Right lung (tissue), 5 donors: ENCODE results near the gene SELENOO. TPM values are rescaled to one million over a fixed set of nuclear protein-coding genes. Genes with fewer than 3 reads are reported as not detected.

ENCODE experiments used
- DNase-seq, 2 donors: peaks; one replicate each; pipeline ENCODE4 v3.0.0-alpha.2; 2013
- polyA plus RNA-seq, 5 donors: library from polyadenylated mRNA; unstranded; fragments of 120-200 nt; gene quantifications; one replicate each; pipeline versions ENCODE4 v1.2.1 to v1.2.3, GENCODE V29; 2013; ENCODE audit warnings: inconsistent platforms in 1 of 5, low replicate concordance in 1 of 5; ENCODE audit not compliant: insufficient read length in 5 of 5, insufficient read depth in 1 of 5

SELENOO gene
- polyA plus RNA-seq, 5 donors = 14.0 to 31.3 (median 22.2) TPM

DNA sequence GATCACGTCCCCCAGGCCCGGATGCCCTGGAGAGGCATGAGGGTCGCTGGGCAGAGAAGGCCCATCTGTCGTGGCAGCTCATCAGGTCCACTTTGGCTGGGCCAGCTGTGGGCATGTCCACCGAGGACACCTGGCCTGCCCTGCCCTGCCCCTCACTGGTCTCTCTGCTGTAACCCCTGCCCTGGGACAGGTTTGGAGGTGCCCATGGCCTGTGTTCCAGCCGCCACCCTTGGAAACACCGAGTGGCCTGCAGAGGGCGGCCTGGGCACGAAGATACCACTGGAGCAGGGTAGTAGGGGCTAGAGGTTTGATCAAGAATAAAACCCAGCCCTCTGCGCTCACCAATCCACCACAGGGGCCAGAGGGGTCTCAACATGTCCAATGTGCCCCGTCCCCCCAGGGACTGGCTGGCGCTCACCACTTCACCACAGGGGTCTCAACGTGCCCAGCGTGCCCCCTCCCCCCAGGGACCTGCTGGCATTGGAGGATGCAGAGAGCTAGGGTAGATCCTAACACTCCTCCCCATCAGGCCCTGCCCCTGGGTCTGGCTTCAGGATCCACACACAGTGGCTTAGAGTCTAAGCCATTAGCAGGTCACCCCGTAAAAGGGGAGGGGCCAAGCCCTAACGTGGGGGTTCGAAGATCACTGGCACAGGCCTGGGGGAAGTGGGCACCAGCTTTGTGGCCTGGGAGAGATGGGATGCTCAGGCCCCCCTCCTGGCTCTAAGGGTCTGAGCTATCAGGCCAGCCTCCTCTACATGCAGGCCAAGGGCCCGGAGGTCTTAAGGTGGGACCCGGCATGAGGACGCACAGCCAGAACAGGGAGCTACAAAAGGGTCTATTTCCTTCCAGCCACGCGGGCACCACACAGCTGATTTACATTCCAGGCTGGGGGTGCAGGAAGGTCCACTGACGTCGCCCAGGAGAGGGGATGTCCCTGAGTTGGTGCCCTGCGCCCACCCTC, 51.6 kb downstream of the SELENOO start:
- DNase-seq = no peak

DNA sequence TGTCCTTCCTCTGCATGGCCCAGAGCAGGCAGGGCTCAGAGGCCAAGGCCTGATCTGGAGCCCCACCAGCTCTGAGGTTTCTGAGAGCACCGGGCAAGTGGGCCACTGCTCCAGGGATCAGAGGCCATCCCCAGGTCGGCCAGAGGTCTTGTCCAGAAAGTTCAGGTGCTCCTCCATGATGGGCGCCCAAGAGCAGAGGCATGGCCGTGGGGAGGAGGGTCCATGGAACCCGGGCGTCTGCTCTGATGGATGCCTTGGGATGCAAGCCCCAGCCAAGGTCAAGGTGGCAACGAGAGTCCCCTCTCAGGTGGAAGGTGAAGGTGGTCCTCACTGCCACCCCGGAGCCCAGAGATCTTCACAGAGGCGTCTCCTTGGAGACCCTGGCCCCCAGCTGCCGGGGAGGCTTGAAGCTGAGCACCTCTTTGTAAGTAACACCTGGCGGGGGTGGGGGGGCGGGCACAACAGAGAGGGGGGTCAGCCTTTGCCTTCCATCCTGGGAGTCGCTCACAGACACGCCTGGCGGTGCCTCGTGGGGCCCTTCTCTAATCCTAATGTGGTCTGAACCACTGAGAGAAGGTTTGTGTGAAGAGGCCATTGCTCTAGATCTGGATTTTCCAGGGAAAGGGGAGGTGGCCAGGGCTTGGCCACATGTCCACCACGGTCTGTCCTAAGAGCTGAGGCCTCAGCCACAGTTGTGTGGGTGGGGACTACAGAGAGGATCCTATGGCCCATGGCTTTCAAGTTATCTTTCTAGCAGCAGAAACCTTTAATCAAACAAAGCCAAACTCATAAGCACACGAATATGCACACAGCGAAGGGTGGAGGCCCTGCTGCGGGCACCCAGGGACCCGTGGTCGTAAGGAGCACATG, 52.5 kb downstream of the SELENOO start:
- DNase-seq = no peak

GRCh38 chr22:50253941-50254340, 53.1 kb downstream of the SELENOO start:
- no peak for DNase-seq

GRCh38 chr22:50255099-50255498, 54.3 kb downstream of the SELENOO start:
- no peak for DNase-seq

DNA sequence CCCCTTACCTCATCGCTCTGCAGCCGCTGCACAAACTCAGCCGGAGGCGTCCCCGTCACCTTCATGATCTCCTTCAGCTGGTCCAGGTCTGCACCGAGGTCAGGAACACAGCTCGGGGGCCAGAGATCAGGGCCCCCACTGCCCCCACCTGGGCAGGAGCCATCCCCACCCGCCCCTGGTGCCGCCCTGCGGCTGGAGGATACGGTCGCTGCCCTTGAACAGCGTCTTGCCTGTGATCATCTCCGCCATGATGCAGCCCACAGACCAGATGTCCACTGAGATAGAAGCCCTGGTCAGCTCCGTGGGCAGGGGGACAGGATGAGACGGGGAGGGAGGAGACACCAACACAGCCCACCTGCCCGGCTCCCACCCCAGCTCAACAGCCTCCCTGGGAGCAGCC, 54.8 kb downstream of the SELENOO start:
- no peak for DNase-seq

DNA sequence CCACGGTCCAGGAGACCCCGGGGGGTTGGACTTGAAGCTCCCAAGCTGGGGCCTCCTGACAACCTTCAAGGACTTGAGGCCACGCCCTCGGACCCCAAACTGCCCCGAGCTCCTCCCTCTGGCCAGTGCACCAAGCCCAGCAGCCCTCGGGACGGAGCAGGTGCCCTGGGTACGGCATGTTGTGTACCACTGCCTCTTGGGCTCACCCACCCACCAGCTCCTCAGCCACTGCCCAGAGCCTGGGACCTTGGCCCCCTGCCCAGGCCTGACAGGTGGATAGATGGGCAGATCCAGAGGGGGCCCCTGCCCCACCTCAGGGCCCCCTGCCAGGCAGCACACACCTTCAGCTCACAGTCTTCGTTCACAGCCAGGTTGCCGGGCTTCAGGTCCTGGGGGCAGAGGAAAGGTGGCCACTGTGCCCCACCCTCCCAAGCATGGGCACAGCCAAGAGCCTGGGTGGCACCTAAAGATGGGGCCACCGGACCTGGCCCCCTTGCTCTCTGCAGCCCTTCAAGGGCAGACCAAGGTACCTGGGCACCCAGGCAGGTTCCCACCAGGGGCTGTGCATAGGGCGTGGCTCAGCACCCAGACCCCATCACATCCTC, 55.5 kb downstream of the SELENOO start:
- no peak for DNase-seq

DNA sequence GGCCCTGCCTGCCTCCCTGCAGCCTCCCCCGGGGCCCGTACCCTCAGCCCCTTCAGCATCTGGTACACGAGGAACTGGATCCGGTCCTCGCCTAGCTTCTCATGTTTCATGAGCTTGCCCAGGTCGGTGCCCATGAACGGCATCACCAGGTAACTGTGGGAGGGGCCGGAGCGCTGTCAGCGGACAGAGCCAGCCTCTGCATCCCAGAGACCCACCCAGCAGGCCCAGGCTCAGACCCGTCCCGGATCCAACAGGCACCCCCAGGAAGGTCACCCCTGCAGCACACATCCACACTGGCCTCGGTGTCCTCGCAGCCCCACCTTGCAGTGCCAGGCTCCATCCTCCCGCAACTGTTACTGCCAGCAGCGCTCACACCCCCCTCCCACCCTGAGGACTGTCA, 56.2 kb downstream of the SELENOO start:
- no peak for DNase-seq

DNA sequence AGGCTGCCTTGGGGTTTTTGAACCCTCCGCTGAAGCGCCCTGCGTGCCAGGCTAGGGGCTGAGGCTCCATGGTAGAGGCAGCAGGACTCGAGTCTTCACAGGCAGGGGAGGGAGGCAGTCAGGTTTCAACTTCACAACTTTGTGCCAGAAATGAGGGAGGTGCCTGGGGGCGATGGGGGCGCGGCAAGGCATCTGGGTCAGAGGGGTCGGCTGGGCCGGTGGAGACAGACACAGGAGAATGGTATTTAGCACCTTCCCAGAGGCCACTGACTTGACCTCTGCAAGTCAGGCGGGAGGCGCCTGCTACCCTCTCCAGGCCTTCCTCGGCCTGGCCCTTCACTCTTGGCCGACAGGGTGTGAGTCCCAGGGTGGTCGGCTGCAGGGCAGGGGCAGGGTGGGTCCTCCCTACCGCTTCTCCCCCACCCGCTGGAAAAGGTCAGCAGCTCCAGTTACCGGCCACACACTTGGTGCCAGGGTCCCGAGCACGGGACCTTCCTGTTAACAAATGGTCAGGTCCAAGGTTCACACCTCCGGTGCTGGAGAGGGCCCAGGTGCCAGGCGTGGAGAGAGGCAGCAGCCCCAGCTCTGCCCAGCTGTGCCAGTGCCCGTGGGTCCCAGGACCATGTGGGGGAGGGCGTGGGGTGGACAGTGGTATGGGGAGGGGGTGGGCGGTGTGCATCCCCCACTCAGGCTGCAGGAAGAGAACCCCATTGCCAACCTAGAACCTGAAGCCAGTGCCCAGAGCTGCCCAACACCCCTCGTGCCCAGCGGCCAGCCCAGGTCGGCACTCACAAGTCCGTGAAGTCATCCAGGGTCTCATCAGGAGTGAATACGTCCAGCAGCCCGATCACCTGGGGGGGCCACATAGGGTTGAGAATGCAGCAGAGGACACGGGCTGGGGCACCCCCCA, 56.9 kb downstream of the SELENOO start:
- DNase-seq = no peak

DNA sequence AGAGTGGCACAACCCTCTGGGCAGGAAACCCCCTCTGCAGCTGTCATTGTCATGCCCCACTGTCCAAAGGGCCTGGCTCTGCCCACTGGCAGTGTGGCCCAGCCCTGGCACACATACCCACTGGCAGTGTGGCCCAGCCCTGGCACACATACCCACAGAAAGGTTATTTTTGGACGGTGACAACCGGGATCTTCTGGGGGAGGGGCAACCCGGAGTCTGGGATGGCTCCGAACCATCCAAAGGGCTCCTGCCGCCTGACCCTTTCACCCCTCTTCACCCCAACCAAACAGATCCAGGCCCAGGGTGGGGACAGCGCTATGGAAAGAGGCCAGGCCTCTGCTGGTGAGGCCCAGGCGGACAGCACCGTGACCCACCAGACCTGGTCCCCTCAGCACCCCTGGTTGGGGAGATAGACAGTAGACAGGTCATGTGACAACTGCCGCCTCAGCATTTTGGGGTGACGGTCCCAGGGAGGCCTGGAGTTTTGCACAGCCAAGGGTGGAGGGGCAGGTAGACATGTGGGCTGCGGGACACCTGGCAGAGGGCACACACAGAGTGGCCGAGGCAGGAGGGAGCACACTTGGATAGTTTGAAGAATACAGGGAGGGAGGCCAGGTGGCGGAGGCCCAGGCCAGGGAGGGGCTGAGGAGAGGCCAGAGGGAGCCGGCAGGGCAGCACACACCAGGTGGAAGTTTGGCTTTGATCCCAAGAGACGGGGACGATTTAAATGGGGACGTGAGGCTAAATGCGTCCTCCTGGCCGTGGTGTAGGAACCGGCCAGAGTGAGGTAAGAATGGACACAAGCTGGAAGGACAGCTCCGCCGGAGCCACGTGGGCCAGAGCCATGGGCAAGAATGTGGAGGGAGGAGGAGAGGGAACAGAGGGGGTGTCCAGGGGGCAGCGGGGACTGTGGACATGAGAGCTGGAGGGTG, 57.8 kb downstream of the SELENOO start:
- no peak for DNase-seq

- no peak for DNase-seq
Observed at GRCh38 chr22:50259302-50259701, 58.5 kb downstream of the SELENOO start.

DNA sequence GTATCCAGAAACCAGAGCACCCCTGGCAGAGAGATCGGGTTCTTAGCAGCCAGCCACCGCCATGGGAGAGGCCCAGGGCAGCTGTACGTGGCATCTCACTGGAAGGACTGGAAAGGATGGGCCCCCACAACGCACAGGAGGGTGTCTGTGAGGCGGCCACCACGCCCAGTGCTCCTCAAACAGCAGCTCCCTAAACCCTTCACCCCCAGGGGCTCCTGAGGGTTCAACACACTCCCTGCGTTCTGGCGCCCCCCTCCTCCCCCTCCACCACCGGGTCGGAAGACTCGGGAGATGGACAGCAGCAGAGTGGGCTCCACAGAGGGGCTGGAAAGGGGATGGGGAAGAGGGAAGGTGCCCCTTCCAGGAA, 59.6 kb downstream of the SELENOO start:
- no peak for DNase-seq

DNA sequence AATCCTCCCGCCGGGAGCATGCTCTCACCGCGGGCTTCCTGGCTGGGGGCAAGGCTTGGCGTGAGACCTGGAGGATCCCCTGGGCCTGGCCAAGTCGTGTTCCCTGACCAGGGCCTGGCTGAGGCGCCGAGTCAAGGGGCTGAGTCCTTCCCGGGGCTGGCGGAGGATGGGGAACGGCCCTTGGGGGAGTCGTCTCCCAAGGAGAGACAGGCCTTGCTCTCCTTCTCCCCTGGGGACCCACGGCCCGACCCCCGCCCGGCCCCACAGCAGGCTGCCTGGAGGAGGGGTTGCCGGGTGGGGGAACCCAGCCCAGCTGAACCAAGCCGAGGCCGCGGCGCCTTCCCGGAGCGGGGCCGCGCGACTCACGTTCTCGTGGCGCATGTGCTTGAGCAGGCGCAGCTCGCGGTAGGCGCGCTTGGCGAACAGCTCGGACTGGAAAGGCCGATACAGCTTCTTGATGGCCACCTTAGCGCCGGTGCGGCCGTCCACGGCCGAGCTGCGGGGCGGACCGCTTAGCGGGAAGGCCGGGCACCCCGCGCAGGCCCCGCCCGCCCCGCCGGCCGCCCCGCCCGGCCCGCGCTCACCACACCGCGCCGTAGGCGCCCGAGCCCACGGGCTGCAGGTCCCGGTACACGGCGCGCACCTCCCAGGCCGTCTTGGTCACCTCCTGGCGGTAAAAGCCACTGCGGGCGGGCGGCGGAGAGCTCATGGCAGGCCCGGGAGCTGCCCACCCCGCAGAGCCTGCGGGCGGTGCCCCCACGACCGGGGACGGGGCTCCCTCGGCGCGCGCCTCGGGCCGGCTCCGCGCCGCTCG, 60.2 kb downstream of the SELENOO start:
- DNase-seq = no peak

GRCh38 chr22:50261615-50262459, 61.0 kb downstream of the SELENOO start, which contains the start of gene MAPK12:
TSS of gene MAPK12 (minus strand) at chr22:50261683. CDS start at chr22:50261509, 174 bp downstream.
- no peak for DNase-seq

DNA sequence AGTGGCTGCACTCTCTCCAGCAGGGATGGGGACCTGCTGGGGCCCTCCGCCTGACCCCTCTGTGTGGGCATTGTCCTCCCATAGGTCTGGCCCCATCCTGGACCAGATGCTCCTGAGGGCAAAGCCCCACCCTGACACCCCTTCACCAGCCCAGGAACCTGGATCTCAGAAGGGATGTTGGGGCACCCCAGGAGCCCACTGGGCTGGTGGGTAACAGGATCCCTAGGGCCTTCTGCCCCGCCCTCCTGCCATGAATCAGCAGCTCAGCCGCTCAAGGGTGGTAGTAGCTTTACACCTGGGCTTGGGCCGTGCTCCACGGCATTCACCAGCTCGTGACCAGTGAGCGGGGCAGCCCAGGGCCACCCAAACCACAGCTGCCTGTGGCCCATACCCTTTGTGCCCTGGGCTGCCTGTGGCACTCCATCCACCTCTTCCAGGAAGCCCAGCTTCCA, 61.7 kb downstream of the SELENOO start:
- no peak for DNase-seq

DNA sequence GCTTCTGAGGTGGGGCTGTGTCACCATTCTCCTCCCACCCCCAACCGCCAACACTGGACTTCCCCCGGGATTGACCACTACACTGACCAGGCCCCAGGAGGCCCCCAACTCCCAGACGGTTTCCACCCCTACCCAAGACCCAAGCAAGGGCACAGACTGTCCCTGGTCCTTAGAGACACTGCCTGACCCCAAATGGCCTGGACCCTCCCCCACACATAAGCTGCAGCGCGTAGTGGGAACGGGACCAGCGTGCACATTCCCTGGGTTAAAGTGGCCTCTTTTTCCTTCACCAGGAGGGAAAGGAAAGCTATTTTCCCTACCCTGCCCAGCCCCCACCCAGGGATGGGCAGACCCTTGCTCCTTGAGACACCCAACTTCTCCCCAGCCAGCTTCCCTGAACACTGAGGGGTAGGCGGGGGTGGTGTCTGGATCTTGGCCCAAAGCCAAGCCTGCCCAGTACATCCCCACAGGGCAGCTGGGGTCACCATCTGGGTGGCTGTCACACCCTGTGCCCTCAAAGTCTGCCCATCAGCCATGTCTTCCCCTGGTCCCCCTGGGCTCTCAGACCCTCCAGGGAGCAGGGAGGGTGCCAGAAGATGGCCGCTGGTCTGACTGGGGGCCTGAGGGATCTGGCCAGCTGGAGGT, 62.3 kb downstream of the SELENOO start:
- no peak for DNase-seq

DNA sequence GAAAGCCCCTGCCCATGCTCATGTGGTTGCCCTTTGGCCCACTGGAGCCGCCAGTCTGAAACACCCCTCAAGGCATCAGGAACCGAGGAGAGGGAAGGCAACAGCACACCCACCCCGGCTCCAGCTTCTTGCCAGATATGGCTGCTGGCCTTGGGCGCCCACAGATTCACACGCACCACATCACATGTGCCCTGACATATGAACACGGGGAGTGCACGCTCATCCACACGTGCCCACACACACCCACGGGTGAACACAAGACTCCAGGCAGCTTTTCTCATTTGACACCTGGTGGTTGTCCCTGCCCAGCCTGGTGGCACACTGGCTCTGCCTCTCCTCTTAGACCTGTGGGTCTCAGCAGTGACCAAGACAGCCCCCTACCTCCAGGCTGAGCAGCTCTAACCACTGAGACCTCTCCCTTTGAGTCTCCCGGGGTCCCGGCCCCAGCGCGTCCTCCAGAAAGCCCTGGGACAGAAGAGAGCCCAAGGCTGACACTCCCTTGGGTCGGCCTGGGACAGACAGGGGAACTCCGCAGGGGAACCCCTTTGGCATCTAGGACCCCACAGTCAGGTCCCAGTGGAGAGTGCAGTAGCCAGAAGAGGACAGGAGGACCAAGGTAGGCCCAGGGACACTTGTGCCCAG, 63.4 kb downstream of the SELENOO start:
- DNase-seq = no peak
